GM12873 (cell line): Measurements from ENCODE around the gene AOPEP.

Source experiments
- TF ChIP-seq, protein P1 (sequence below): IDR thresholded peaks from 2 replicates; pipeline ENCODE4 v1.5.1; 2012; ENCODE audit warnings: low read depth, mild to moderate bottlenecking, moderate library complexity, low read length, control low read depth; ENCODE audit not compliant: insufficient read depth; ENCODE audit errors: missing control alignments

AOPEP gene

DNA sequence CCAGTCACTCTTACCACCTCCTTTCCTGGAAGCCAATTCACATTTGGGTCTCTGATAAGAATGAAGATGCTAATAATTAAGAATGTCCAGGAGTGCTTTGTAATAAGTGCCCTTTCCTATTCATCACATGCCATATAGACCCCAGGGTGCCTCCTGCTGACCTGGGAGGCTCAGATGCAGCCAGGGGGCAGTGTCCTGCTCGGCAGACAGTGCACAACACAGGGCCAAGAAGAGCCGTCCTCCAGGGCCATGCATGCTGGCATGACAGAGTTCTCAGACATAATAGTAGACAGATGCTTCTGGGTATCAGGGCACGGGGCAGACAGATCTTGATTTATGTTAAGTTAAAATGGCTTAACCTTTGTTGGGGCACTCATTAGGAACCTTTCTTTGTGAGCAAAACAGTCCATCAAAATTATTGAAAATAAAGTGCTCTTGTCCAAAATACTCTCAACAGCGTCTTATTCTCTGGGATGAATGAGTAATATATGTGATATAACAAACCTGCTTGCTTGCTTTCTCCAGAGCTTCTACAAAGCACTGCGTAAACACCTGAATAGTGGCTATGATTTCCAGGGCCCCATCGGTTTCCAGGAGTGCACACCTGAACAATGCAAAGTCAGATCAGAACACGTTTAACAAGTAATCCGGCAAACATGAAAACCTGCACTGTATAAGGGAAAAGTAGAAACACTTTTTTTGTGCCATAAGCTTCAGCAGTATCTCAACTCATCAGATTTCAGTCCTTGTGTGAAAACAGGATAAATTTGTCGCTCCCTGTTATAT is 398.3 kb downstream of the AOPEP start:
- TF ChIP-seq, protein P1, sequence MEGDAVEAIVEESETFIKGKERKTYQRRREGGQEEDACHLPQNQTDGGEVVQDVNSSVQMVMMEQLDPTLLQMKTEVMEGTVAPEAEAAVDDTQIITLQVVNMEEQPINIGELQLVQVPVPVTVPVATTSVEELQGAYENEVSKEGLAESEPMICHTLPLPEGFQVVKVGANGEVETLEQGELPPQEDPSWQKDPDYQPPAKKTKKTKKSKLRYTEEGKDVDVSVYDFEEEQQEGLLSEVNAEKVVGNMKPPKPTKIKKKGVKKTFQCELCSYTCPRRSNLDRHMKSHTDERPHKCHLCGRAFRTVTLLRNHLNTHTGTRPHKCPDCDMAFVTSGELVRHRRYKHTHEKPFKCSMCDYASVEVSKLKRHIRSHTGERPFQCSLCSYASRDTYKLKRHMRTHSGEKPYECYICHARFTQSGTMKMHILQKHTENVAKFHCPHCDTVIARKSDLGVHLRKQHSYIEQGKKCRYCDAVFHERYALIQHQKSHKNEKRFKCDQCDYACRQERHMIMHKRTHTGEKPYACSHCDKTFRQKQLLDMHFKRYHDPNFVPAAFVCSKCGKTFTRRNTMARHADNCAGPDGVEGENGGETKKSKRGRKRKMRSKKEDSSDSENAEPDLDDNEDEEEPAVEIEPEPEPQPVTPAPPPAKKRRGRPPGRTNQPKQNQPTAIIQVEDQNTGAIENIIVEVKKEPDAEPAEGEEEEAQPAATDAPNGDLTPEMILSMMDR = no peak

DNA sequence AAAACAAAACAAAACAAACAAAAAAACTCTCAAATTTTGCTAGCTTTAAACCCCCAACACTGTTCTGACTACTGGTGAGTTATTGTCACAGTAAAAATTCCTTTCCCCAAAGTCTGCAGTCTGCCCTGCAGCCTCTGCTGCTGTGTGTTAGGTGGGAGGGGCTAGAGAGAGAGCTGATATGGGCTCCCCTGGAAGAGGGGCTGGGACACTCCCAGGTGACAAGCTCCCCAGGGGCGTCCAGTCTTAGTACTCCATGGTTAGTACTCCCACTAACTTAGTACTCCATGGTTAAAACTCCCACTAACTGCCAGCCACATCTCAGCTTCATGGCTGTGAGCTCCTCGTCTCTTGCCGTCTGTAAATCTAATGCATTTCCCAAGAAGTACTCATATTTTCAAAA is 399.2 kb downstream of the AOPEP start:
- TF ChIP-seq, protein P1 = no peak

DNA sequence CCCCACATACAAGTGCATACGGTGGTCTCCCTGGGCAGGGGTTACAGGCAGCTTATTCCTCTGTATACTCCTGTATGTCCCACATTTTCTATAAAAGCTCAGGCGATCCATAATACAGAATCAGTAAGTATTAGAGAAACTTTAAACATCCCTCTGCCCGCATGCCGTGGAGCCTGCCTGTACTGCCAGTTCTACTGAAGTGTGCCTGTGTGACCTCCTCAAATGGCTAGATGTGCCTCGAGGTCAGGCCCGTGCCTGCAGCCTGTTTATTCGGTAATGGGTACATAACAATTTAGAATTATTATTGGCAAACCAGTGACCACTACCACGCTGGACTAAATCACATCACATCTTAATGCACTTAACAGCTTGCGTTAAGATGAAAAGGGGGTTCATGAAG is 400.2 kb downstream of the AOPEP start:
- TF ChIP-seq, protein P1 = no peak

DNA sequence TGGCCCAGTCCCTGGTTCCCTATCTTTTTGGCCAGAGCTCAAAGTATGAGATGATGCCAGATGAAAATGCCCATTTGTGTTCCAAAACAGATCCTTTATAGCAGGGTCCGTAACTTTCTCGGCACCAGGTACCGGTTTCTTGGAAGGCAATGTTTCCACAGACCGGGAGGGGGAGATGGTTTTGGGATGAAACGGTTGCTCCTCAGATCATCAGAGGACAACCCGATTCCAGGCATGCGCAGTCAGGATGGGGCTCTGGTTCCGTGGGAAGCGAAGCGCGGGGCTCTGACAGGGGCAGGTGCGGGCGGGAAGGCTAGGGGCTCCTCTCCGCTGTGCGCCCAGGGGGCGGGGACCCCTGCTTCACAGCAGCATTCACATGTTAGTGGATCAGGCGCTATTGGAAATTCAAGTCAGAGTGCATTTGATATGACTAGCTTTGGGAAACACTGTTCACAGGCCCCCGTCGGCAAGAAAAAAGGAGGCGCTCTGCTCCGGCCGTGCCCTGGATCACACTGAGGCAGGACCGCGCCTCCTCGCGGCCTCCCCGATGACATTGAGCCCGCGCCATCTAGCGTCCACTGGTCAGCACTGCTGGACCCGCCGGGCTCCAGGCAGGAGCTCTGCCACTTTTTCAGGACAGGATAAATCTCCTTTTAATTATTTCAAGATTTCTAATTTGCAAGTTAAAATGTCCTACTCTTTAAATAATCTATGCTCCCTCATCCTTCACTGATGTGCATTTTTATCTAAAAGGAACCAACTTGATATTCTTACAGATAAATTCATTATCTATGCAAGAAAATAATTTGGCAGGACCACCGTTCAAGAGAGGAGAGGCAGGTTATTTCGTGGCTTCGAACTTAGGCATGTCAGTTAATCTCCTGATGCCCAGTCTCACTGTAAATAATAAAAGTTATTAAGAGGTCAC is 401.0 kb downstream of the AOPEP start:
- TF ChIP-seq, protein P1 = peak; percentile 88

DNA sequence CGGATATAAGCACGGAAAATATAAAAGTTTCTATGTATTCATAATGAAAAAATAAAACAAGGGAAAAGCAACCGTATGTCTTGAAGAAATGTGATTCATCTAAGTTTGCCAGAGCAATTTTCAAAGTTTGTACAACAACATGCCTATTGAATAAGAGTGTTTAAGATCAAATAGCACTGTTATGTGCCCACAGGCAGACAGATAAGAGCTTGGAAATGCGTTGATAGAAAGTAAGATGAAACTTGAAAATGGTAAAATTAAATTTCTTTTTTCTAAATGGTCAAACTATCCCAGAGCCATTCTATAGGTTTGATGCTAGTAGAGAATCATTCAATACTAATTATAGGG is 401.7 kb downstream of the AOPEP start:
- TF ChIP-seq, protein P1 = no peak

DNA sequence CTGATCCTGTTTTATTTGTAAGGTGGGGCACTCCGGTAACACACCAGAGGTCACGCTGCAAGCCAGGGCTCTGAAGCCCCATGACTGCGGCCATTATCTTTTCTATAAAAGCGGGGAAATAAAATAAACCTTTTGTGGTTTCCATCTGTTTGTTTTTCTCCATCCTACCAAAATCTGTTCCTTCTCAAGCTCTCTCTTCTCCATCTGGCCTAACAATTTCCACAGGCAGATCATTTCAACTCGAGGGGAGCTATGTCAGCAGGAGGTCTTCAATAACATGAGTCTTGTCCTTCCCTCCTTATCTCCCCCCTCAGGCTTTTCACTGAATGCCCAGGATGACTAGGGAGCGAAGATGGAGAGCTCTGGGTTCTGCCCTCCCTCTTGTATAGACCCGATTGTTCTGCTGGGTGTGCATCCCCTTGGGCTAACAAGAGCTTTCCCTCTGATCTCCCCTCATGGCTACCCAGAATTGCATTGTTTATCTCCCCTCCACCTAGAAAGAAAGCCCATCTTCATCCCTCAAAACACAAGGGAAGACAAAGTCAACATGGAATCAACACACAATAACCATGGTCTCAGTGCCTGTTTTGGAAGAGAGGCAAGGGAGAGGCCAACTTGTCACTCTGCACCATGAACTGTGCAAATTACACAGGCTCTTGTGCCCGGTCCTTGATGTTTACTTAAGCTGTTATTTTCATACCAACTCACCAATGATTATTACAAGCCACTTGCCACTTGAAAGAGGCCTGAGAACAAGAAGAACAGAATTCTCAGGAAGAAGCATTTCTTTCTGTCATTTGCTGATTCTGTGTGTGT is 403.2 kb downstream of the AOPEP start:
- TF ChIP-seq, protein P1 = no peak
